Fibroblast of gingiva (primary cell): ENCODE data around the gene ATP11A.

Experiments used
- DNase-seq: peaks from one replicate; pipeline ENCODE4 v3.0.0-alpha.2; 2011; ENCODE audit warnings: low read depth

ATP11A gene

DNA sequence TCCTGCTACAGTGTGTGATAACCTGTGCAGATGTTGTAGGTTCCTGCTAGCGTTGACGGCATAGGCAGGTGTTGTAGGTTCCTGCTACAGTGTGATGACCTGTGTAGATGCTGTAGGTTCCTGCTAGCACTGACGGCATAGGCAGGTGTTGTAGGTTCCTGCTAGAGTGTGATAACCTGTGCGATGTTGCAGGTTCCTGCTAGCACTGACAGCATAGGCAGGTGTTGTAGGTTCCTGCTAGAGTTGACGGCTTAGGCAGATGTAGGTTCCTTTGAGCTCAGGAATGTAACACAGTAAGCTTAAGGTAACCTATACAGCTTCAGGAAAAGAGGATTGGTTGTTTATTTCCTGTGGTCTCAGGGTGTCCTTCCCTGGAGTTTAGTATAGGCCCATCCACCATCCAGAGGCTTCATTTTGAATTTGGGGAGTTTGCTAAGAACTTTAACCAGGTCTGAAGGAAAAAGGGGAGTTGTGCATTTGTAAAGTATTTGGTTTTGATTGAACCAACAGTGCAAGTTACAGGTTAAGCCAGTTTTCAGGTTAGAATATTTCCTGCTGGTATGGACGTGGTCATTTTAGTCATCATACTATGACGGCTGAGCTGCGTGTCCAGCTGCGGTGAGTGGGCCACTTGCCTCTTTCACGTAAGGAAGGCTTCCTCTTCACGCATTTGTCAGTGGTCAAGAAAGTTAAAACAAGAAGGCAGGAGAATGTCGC, 53.8 kb downstream of the ATP11A start:
- DNase-seq: no peak

DNA sequence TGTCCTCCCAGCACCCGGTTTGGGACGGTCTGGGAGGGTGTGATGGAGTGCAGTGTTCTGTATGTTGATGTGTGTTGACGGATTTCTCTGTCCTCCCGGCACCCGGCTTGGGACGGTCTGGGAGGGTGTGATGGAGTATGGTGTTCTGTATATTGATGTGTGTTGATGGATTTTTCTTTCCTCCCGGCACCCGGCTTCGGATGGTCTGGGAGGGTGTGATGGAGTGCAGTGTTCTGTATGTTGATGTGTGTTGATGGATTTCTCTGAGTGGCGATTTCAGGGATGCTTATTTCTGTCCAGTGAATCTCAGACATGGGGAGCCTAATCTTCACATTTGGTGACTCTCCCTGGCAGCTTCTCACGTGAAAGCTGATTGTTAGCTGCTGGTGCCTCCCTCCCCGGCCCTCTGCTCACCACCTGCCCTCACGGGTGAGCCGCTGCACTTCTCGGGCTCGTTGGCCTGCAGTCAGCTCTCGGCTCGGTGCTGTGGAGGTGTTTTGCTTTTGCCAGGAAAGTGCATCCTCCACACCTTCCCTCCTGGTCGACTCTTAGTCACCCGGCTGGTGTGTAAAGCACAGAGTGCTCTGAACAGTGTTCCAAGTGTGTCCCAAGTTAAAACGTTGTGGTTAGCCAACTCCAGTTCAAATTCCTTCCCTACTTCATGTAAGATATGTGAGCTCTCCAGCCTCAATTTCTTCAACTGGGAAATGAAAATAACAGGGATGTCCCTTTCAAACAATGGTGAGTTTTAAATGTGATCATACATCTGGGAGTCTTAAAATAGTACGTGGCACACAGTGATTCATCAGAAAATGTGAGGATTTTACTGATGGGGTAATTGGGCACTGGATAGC, 54.6 kb downstream of the ATP11A start:
- peak; percentile 45 for DNase-seq

DNA sequence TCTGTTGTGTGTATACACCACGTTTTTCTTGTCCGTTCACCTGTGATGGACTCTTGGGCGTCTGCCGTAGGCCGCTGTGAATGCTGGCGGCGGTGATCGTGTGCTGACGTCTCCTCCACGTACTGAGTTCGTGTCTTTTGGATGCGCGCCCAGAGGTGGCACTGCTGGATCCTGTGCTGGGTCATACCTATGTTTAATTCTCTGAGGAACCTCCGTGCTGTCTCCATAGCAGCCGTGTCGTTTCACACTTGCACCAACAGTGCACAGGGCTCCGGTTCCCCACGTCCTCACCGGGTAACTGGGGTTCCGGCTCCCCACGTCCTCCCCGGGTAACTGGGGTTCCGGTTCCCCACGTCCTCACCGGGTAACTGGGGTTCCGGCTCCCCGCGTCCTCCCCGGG, 56.2 kb downstream of the ATP11A start:
- DNase-seq: no peak

DNA sequence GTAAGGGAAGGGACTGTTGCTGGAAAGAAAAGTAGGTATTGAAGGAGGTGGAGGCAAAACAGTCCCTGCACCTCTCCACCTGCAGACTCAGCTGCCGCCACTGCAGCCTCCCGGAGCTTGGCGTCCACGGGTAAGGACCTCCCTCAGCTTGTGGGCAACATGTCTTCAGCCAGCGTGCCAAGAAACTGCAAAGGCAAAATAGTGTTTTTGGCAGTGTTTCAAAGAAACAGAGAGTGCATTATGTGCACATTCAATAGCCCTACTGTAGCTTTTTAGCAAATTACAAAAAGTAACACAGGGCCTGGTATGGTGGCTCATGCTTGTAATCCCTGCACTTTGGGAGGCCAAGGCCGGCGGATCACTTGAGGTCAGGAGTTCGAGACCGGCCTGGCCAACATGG, 57.4 kb downstream of the ATP11A start:
- no peak for DNase-seq

DNA sequence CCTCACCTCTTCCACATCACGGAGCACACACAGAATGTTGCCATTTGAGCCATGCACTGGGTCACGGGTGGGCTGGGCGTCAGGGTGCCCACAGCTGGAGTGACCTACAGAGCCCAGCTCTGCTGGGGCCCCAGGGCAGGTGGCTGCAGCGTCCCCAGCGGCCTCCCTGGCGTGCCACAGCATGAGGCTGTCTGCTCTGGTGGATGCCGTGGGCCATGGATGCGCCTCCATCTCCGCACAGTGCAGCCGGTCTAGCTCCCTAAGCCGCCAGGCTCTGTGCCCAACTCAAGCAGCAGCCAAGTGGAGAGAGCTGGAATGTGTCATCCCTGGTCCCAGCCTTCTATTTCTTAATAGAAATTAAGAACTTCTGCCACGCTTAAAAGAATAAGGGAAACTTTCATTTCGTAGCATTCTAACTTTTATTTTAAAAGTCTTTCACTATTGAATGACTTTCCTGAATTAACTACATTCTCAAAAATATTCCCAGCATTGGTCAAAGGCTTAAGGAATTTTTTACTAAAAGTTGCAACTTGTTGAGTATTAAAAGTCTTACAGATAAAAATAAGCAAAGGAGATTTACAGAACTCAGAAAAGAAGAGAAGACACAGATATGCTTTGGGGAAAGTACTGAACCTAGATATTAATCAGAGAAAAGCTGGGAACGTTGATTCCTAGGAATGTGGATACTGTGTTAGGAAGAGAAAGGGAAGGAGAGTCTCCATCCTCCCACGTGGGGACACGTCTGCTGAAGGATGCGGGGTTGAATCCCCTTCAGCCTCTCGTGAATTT, 59.3 kb downstream of the ATP11A start:
- peak; percentile 62 for DNase-seq

DNA sequence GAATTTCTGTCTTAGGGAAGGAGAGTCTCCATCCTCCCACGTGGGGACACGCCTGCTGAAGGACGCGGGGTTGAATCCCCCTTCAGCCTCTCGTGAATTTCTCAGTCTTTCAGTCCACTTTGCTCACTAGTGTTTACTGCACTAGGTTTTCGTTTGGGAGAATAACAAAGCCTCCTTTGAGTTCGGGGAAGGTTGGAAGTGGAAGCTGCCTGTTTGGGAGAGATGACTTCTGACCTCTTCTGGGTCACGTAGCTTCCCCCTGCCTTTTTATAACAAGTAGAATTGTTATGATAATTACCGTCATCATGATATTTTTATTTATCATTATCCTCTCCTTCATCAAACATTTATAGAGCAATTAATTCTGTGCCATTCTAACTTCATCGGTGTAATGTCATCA, 60.7 kb downstream of the ATP11A start:
- DNase-seq: no peak

DNA sequence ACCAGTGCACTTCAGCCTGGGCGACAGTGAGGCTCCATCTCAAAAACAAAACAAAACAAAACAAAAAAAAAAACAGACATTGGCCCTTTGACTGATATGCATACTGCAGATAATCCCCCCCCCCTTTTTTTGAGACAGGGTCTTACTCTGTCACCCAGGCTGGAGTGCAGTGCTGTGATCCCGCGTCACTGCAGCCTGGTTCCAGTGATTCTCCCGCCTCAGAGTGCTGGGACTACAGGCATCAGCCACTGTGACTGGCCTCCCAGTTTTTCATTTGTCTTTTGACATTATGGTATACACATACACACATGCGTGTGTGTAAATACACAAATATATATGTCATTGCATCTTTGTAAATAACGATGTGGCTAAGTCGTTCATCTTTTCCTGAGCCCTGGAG, 61.8 kb downstream of the ATP11A start:
- DNase-seq: no peak

DNA sequence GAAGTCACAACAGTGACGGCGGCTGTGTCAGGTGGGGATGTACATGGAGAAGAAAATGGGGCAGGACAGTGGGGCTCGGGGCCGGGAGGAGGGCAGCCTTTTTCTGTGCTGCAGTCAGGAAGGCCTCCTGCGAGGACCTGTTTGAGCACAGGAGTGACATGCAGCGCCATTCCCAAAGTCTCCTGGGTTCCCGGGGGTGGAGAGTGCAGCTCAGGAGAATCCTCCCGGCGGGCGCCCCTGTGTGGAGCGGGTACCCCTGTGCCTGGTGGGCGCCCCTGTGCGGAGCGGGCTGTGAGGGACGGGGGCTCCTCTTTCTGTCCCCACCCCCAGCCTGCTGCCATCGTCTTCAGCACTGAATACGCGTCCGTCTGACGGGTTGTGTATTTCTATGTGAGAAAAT, 62.4 kb downstream of the ATP11A start:
- no peak for DNase-seq

DNA sequence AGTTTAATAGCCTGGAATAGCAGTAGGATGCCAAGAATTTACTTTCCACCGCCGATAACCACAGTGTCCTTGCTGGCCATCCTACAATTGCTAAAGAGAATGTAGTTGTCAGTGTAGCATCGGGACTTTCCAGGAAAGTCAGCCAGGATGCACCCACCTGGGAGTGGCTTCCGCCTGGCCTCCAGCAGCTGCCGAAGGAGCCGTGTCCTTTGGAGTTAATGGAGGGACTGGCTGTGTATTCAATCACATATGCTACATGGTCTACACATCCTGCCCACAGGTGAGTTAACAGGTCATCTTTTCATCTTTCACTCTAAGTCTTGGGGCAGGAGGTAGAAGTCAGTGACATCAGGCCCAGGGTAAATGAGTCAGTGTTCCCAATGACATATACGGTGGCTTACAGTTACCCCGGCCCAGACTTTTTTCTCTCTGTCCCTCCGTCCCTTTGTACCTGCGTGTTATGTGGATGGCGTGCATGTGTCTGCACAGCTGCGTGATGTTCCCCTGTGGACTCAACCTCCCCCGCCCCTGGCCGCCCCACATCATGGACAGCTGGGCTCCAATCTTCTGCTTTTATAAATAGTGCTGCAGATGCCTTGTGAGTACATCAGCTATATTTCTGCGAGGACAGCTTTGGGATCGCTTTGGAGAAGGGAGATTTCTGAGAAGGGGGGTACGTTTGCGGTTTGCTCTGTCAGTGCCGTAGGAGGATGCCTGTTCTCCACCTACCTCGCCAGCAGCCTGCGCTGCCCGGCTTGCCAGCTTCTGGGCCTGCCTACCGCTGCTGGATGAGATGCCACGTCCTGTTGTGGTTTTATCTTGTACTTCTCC, 63.1 kb downstream of the ATP11A start:
- no peak for DNase-seq

DNA sequence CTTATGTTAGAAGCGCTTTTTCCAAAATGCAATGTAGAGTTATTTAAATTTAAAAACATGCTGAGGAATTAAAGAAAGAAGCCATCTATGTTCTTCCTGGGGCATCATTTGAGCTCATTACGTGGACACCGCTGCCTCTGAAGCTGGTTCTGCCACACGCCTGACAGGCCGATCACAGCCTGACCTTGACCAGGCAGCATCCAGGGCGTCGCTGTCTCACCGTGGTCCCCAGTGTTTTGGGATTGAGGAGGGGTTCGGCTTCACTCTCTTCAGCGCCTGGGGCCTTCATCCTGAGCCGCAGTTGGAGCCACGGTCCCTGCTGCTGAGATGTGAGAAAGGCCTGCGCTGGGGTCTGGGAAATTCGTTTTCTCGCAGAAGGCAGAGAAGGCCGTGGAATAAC, 64.0 kb downstream of the ATP11A start:
- DNase-seq: no peak

DNA sequence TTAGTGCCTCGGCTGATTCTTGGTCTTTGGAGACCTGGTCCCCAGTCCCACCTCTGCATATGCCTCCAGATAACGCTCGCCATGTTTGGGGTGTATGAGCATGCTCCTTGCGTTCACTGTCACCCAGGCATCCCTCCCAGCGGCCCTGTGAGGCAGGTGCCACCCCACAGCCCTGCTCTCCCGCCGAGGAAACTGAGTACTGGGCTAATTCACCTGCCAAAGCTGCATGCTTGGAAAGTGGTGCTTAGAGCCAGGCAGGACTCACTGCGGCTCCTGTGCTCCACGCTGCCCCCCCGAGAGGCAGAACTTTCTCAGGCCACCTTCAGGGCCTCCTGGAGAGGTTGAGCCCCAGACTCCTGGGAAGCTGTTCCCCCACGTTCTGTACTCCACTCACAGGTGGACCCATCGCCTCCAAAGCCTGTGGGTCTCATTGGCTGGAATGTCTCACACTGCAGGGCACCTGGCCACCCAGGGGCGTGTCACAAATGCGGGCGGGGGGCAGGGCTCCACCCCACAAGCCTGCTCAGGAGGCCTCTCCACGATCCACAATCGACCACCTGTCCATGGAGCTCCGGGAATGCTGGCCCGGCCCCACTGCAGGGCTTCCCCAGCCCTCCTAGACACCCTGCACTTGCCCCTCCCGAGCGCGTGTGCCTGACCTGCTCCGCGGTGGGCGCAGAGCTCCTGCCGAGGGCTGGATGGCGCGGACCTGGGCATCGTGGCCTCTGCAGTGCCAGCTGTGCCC, 64.6 kb downstream of the ATP11A start:
- DNase-seq: no peak

DNA sequence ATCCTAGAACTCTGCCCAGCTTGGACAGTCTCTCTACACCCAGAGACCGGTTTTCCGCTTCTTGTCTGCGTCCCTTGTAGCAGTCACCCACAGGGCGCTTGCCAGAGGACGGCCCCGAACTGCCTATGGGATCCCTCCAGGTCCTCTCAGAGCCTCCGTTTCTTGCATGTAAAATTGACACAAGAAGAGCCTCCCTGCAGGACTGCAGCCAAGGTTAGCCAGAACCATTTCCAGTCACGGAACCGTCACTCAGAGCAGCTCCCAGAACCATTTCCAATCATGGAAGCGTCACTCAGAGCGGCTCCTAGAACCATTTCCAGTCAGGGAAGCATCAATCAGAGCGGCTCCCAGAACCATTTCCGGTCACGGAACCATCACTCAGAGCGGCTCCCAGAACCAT, 65.5 kb downstream of the ATP11A start:
- no peak for DNase-seq

DNA sequence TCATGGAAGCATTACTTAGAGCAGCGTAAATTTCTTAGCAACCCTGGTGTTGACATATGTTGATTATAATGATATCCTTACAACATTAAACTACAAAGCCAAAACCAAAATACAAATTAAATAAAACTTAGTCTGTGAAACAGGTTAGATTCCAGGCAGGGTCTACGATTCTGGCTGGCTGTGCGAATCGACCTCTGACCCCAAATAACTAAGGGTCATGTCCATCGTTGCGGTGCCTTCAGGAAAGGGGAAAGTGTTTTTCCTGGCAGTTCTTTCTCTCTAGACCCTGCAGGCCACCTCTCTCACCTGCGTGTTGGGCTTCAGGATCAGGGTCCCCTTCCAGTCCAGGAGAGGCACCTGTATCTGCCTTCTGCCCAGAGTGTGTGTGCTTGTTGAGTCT, 66.2 kb downstream of the ATP11A start:
- DNase-seq: no peak

DNA sequence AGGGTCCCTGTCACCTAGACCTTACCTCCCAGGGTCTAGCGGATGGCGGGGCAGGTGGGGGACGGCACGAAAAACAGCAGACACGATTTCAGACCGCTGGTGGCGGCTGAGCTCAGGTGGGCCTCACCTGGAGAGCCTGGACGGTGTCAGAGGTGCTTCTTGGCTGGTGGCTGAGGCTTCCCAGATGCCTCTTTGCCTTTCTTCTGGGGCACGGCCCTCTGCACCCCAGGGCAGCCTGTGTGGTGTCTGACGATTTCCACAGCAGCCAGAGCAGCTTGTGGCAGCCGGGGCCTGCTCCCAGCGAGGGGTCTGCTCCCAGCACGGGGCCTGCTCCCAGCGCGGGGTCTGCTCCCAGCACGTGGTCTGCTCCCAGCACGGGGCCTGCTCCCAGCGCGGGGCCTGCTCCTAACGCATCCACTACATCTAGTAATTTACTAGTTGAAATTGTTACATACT, 66.7 kb downstream of the ATP11A start:
- DNase-seq: no peak

DNA sequence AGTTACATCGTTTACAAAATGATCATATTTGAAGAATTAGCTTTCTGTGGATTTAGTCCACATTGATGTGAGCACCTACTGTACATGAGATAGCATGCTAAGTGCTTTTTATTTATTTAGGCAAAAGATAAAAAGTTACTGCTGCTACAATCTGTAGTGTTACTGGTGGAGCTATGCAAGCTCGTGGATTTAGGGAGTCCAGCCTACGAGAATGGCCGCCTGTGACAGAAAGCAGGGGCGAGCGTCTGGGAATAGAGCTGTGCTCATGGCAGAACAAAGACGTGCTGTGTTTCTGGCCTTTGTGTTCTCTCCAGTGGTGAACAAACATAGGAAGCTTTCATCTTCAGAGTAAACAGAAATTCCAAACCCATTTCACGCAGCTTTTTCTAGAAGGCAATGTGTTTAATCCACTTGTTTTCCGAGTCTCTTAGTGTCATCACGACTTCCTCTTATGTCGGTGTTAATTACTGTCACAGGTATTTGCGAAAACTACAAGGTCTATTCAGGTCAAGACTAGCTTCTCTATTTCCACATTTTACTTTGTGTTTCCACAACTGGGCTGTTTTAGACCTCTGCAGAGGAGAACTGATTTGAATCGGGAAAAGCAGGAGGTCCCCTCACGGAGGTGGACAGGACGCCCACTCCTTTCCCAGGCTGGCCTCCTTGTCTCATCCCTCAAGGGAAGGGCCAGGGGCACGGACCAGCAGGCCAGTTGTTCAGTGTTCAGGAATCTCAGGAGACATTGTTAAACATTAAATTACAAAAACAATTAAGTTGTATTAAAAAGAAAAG, 67.3 kb downstream of the ATP11A start:
- no peak for DNase-seq

DNA sequence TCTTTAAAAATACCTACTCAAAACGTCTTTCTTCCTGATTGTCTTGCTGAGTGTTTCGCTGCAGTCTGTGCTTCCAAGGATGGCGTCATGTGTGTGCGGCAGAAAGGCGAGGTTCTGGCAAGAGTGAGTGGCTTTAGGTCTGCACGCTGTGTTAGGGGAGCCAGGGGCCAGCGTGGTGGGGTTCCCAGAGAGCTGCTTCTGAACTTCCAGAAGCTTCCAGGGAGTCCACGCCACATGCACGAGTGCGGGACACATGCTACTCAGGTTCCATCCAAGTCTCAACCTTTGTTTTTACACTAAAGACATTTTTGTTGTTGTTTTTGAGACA, 67.9 kb downstream of the ATP11A start:
- DNase-seq: no peak

DNA sequence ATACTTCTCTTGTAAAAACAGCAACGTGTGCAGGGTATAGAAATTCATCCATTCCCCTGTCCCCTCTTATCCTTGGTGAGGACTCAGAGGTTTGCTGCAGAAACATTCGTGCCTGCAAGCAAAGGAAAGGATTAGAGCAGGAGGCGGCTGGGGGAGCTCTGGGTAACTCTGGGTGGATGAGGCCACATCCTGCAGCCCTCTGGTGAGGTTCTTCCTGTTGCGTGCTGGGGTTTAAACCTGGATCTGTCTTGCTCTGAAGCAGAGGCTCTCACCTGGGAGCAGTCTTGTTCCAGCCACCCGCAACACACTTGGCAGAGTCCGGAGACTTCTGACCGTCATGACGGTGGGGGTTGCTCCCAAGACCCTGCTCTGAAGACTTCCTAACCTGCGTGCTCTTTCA, 69.2 kb downstream of the ATP11A start:
- no peak for DNase-seq

DNA sequence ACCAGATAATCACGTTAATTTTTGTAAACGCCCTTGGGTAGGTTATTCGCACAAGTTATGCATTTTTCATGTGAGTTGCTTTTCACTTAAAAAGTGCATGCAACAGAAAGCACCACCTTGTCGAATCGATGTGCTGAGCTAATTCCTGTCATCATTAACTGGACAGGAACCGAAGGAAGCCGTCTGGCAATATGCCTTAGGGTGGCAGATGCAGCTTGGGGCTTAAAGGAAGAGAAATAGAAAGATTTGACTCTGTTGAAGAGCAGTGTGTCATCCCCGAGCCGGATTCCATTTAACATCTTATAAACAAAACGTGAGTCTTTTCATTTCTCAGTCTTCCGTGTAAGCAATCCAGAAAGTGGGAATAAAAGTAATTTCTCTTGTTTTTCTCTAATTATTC, 70.0 kb downstream of the ATP11A start:
- DNase-seq: no peak

DNA sequence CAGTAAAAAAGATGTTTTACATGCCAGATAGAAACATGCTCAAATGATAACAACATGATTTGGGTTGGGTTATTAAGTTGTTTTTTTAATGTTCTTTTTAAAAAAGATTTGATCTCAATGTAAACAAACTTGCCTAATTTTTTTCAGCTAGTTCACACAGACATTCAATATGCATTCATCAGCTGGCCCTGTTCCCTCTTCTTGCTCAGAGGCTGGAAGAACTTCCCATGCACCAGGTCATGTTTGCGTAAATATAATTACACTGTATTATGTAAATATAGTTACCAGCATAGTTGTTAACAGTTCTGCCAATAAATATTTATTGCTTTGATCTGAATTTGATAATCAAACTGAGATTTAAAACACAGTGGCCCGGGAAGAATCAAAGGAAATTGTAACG, 70.6 kb downstream of the ATP11A start:
- peak; percentile 60 for DNase-seq

DNA sequence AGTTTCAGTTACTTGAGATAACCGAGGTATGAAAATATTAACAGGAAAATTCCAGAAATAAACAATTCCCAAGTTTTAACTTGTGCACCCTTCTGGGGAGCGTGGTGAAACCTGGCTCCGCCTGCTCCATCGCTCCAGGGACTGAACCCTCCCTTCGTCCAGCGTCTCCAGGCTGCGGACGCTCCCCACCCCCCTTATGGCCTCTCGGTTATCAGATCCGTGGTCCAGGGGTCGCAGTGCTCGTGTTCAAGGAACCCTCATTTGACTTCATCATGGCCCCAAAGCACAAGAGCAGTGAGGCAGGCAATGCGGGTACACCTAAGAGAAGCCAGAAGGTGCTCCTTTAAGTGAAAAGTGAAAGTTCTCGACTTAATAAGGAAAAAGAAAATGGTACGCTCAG, 71.1 kb downstream of the ATP11A start:
- no peak for DNase-seq
